D341Med (cell line): Measurements from ENCODE around the gene SOAT2.
"Not testable (repeated sequence)": the region's sequence is repeated elsewhere in the genome, so short reads cannot be mapped to it uniquely, and the experiment has no call there.

Source experiments
- DNase-seq: peaks from one replicate; pipeline ENCODE4 v3.0.0; 2012; ENCODE audit warnings: low spot score

SOAT2 gene

DNA sequence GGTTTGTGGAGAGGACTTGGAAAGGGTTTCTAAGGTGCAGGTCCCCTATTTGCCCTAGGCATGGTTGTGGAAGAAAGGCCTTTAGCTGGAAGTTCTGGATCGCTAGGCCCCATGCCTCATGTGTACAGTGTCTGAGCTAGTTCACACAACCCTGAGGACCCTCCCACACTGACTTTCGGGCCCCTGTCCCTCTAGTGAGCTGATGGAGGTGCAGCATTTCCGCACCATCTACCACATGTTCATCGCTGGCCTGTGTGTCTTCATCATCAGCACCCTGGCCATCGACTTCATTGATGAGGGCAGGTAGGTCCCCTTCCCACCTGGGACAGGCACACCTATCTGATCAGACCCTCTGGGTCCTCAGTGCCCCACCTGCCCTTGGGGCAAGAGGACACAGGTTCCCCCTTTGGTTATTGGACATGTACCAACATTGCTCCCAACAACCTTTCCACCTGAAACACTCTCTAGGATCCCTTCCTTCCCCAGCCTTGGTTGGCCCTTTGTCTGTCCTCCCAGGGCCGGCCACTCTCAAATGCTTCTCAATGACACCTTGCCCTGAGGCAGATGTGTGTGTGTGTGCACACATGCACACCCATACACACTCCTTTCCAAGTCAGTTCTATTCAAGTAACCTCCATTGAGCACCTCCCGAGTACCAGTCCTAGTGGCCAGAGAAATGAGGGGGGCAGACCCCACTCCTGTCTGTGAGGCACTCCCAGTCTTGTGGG, 2.6 kb downstream of the SOAT2 start:
- no peak for DNase-seq

- no peak for DNase-seq
These were observed 3.8 kb downstream of the SOAT2 start for GRCh38 chr12:53107122-53107521.

DNA sequence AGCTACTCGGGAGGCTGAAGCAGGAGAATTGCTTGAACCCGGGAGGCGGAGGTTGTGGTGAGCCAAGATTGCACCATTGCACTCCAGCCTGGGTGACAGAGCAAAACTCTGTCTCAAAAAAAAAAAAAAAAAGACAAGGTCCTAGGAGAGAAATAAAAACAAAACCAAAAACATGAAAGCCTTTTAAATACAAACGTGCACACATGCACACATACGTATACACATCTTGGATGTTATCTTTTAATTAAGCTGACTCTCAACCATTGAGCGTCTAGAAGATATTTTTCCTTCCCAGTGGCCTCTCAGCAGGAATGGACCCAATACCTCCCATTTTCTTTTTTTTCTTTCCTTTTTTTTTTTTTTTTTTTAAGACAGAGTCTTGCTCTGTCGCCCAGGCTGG, 9.1 kb downstream of the SOAT2 start:
- DNase-seq = not testable (repeated sequence)

GRCh38 chr12:53113136-53113705, 9.9 kb downstream of the SOAT2 start:
- DNase-seq = no peak

- DNase-seq = no peak
These were observed 10.7 kb downstream of the SOAT2 start for GRCh38 chr12:53113951-53114350.

- no peak for DNase-seq
These were observed 12.0 kb downstream of the SOAT2 start for GRCh38 chr12:53115112-53115890.

DNA sequence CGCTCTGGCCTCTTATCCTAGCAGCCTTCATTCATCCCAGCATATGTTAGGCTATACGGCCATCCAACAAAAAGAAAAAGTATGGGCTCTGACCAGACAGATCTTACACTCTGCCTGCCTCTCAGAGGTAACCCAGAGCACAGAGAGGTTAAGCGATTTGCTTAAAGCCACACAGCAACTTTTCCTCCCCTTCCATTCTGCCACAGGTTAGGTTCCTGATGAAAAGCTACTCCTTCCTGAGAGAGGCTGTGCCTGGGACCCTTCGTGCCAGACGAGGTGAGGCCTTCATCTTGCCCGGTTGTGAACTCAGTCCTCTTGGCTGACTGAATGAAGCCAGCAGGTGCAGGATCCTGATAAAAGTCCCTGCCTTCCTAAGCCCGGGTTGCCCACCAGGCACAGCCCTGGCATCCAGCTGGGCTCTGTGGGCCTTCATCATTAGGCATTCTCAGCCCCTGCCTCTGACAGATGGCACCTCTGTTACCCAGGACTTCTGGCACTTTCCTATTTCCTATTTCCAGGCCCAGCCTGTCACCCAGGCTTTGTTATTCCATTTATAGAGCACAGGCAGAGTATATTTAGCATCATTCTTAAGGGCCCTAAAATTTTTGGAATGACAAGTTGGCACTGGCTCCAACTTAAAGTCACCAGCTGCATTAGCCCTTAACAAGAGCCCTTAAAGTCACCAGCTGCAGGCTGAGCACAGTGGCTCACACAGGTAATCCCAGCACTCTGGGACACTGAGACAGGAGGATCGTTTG, 12.8 kb downstream of the SOAT2 start:
- no peak for DNase-seq

- no peak for DNase-seq
These were observed 15.5 kb downstream of the SOAT2 start for GRCh38 chr12:53118751-53119300.

DNA sequence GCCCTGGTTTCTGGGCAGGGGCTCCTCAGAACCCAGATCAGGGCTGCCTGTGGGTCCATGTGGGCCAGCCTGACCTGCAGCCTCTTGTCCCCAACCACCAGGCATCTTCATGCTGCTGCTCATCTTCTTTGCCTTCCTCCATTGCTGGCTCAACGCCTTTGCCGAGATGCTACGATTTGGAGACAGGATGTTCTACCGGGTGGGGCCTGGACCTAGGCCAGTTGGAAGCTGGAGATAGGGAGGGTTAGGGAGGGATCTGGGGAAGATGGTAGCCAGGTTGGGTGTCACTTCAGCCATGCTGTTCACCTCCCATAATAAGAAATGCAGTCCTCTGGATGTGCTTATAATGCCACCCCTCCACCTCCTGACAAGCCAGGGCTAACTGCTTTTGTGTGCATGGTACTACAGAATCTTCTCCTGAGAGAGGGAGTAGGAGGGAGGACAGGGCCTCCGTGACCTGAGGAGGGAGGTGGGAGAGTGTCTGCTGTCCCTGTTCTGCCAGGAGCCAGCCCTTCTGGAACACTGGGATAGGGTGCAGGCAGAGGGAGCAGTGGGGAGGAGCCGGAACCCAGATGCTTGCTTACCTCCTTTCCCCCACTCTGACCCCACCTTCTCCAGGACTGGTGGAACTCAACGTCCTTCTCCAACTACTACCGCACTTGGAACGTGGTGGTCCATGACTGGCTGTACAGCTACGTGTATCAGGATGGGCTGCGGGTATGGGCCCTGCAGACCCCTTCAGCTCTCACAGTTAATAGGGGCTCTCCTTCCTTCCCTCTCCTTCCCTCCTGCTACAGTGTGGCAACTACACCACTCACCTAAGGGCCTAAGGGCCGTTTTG, 17.6 kb downstream of the SOAT2 start:
- no peak for DNase-seq

DNA sequence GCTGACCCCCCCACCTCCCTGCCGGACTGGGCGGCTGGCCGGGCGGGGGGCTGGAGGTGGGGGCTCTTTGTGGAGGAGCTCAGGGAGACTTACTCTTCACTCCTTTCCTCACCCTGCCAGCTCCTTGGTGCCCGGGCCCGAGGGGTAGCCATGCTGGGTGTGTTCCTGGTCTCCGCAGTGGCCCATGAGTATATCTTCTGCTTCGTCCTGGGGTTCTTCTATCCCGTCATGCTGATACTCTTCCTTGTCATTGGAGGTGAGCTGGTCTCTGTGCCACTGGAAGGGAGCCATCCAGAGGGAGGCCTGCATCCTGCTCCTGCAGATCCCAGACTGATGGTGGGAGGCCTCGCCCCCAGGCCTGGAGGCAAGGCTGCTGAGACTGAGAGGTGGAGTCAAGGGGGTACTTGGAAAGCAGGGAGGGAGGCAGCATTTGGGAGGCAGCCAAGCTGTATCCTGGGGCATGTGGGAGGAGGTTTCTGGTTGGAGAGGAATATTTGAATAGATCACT, 19.7 kb downstream of the SOAT2 start:
- DNase-seq = no peak

GRCh38 chr12:53123578-53124351, 20.5 kb downstream of the SOAT2 start:
- DNase-seq = no peak

- no peak for DNase-seq
These were observed 21.1 kb downstream of the SOAT2 start for GRCh38 chr12:53124352-53124723.

GRCh38 chr12:53127169-53127568, 23.9 kb downstream of the SOAT2 start:
- DNase-seq = no peak

- no peak for DNase-seq
These were observed 25.7 kb downstream of the SOAT2 start for GRCh38 chr12:53128780-53129569.

- no peak for DNase-seq
These were observed 28.6 kb downstream of the SOAT2 start for GRCh38 chr12:53131844-53132243.

DNA sequence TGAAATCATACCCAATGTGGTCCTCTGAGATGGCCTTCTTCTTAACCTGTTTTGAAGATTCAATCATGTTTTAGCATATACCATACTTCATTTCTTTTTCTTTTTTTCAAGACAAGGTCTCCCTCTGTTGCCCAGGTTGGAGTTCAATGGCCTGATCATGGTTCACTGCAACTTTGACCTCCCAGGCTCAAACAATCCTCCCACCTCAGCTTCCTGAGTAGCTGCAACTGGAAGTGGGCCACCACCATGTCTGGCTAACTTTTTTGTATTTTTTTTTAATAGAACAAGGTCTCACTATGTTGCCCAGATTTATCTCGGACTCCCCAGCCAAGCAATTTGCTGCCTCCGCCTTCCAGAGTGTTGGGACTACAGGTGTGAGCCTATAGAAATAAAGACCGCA, 30.4 kb downstream of the SOAT2 start:
- no peak for DNase-seq

- no peak for DNase-seq
These were observed 40.1 kb downstream of the SOAT2 start for GRCh38 chr12:53143355-53143754.

- no peak for DNase-seq
These were observed 42.3 kb downstream of the SOAT2 start for GRCh38 chr12:53145383-53146260.
